Activated CD4-positive, CD25-positive, alpha-beta regulatory T cell treated with anti-CD3 and anti-CD28 coated beads, Interleukin-2, amount 50 U/mL, for 16 hours (primary cell): Measurements from ENCODE around the gene ALLC.

Experiments used
- DNase-seq: peaks from one replicate; pipeline ENCODE4 v3.0.0-alpha.2; 2020; ENCODE audit warnings: low read depth, low spot score

ALLC gene

GRCh38 chr2:3725002-3725401 is 67.0 kb downstream of the ALLC start:
- no peak for DNase-seq

- DNase-seq, result no peak
These were observed 67.7 kb downstream of the ALLC start for GRCh38 chr2:3725458-3726250.

- no peak for DNase-seq
These were observed 68.5 kb downstream of the ALLC start for GRCh38 chr2:3726511-3726910.

GRCh38 chr2:3727397-3728045 is 69.5 kb downstream of the ALLC start:
- DNase-seq, result no peak

- no peak for DNase-seq
These were observed 70.4 kb downstream of the ALLC start for GRCh38 chr2:3728104-3729054.

GRCh38 chr2:3729055-3729448 is 71.1 kb downstream of the ALLC start:
- no peak for DNase-seq

- no peak for DNase-seq
These were observed 71.8 kb downstream of the ALLC start for GRCh38 chr2:3729786-3730185.

- DNase-seq, result no peak
These were observed 72.6 kb downstream of the ALLC start for GRCh38 chr2:3730646-3731045.

- DNase-seq, result no peak
These were observed 73.8 kb downstream of the ALLC start for GRCh38 chr2:3731829-3732228.

GRCh38 chr2:3736112-3736511 is 78.1 kb downstream of the ALLC start:
- no peak for DNase-seq

GRCh38 chr2:3737128-3737527 is 79.1 kb downstream of the ALLC start:
- no peak for DNase-seq

- no peak for DNase-seq
These were observed 80.5 kb downstream of the ALLC start for GRCh38 chr2:3738454-3738853.

- DNase-seq, result no peak
These were observed 81.3 kb downstream of the ALLC start for GRCh38 chr2:3739313-3739712.

- DNase-seq, result no peak
These were observed 83.4 kb downstream of the ALLC start for GRCh38 chr2:3741396-3741795.

- DNase-seq, result no peak
These were observed 84.0 kb downstream of the ALLC start for GRCh38 chr2:3741867-3742602.

GRCh38 chr2:3742743-3743508 is 84.9 kb downstream of the ALLC start:
- DNase-seq, result no peak

- no peak for DNase-seq
These were observed 86.1 kb downstream of the ALLC start for GRCh38 chr2:3743951-3744555.

- no peak for DNase-seq
These were observed 87.9 kb downstream of the ALLC start for GRCh38 chr2:3745920-3746319.

- no peak for DNase-seq
These were observed 89.1 kb downstream of the ALLC start for GRCh38 chr2:3747032-3747654.

- DNase-seq, result no peak
These were observed 89.8 kb downstream of the ALLC start for GRCh38 chr2:3747826-3748225.
